ENCODE measurements around the gene ALDH1A2. TPM values are rescaled to one million over a fixed set of nuclear protein-coding genes. Genes with fewer than 3 reads are reported as not detected.

Gene ALDH1A2
- total RNA-seq, 6 experiments from 2014 or later, result not detected

- TF ChIP-seq, protein P1, sequence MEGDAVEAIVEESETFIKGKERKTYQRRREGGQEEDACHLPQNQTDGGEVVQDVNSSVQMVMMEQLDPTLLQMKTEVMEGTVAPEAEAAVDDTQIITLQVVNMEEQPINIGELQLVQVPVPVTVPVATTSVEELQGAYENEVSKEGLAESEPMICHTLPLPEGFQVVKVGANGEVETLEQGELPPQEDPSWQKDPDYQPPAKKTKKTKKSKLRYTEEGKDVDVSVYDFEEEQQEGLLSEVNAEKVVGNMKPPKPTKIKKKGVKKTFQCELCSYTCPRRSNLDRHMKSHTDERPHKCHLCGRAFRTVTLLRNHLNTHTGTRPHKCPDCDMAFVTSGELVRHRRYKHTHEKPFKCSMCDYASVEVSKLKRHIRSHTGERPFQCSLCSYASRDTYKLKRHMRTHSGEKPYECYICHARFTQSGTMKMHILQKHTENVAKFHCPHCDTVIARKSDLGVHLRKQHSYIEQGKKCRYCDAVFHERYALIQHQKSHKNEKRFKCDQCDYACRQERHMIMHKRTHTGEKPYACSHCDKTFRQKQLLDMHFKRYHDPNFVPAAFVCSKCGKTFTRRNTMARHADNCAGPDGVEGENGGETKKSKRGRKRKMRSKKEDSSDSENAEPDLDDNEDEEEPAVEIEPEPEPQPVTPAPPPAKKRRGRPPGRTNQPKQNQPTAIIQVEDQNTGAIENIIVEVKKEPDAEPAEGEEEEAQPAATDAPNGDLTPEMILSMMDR (IDR thresholded peaks at IDR 0.05), result no peak
- no peaks in the 10 kb centered on the region for H3K4me1 Mint-ChIP-seq (ENCODE audit: low read depth)
- no peak for DNase-seq
- no peaks in the 10 kb centered on the region for H3K36me3 Mint-ChIP-seq (ENCODE audit: low read depth)
- H3K27ac Mint-ChIP-seq, result no peak overlapping the region
- no peak overlapping the region for H3K4me3 Mint-ChIP-seq
- H3K9me3 Mint-ChIP-seq, result no peaks in the 10 kb centered on the region
- H3K27me3 Mint-ChIP-seq (ENCODE audit: insufficient read depth), result peaks cover 9% of the 10 kb centered on the region
Measured at GRCh38 chr15:57941816-57942215, 123.7 kb downstream of the ALDH1A2 start.

- peaks cover 9% of the 10 kb centered on the region; the same call in 1 of the 2 replicates for H3K27me3 Mint-ChIP-seq (ENCODE audit: insufficient read depth)
- H3K4me3 Mint-ChIP-seq, result no peak overlapping the region
- H3K9me3 Mint-ChIP-seq, result peaks cover 4% of the 10 kb centered on the region; the same call in 1 of the 2 replicates
- no peaks in the 10 kb centered on the region for H3K4me1 Mint-ChIP-seq (ENCODE audit: low read depth)
- no peak for DNase-seq
- TF ChIP-seq, protein P1 (IDR thresholded peaks at IDR 0.05), result no peak
- no peak overlapping the region for H3K27ac Mint-ChIP-seq
- no peaks in the 10 kb centered on the region for H3K36me3 Mint-ChIP-seq (ENCODE audit: low read depth)
Measured at GRCh38 chr15:57932348-57932747, 133.2 kb downstream of the ALDH1A2 start.

DNA sequence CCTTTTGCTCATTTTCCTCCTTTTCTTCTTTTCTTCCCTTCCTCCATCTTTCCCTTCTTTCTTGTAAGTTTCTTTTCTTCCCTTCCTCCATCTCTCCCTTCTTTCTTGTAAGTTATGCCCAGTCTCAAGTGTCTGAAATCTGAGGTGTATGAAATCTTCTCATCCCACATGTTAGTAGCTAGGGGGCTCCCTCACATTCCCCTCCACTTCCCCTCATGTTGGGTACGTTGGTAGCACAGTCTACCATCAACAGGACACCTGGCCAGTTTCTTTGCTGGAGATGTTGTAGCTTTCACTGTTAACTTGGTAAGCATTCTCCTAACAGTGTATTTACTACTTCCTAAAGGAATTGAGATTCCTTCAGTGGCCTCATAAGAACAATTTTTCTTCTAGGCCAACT, 133.9 kb downstream of the ALDH1A2 start:
- Mint-ChIP-seq H3K36me3 (ENCODE audit: low read depth) (no peaks in the 10 kb centered on the region), H3K27ac (no peak overlapping the region), H3K4me1 (ENCODE audit: low read depth) (no peaks in the 10 kb centered on the region), H3K27me3 (ENCODE audit: insufficient read depth) (0 out of 2 replicates have a peak, but pooled peaks cover 8% of the 10 kb centered on the region), H3K9me3 (peaks cover 4% of the 10 kb centered on the region; the same call in 1 of the 2 replicates), H3K4me3 (no peak overlapping the region)
- DNase-seq, result no peak
- TF ChIP-seq, protein P1 (IDR thresholded peaks at IDR 0.05), result no peak

DNA sequence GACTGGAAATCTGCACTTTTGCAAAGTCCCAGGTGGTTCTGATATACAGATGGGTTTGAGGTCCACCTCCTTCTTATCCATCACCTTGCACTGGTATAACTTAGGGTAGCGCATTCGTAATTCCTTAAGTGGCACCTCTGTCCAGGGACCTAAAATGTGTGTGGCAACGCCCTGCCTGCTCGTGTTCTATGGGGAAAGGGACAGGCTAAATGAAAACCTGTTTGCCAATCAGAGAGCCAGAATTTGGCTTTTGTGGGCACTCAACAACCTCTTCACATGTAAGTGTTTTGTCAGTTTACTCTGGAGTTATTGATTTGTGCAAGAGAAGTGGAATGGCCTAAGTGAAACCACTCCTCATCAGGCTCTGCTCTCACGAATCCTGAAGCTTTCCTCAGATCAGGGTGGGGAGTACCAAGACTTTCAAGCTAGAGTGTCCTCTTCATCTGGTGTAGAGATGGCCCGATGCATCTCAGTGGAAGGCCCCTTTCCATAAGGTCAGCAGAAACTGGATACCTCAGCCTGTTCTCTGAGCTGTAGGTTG, 138.3 kb downstream of the ALDH1A2 start:
- H3K27me3 Mint-ChIP-seq (ENCODE audit: insufficient read depth), result peaks cover 10% of the 10 kb centered on the region
- TF ChIP-seq, protein P1 (IDR thresholded peaks at IDR 0.05), result no peak
- peaks cover 4% of the 10 kb centered on the region; the same call in 1 of the 2 replicates for H3K9me3 Mint-ChIP-seq
- DNase-seq, result no peak
- no peak overlapping the region for H3K27ac Mint-ChIP-seq
- H3K4me3 Mint-ChIP-seq, result no peak overlapping the region
- no peaks in the 10 kb centered on the region for H3K36me3 Mint-ChIP-seq (ENCODE audit: low read depth)
- H3K4me1 Mint-ChIP-seq (ENCODE audit: low read depth), result no peaks in the 10 kb centered on the region

DNA sequence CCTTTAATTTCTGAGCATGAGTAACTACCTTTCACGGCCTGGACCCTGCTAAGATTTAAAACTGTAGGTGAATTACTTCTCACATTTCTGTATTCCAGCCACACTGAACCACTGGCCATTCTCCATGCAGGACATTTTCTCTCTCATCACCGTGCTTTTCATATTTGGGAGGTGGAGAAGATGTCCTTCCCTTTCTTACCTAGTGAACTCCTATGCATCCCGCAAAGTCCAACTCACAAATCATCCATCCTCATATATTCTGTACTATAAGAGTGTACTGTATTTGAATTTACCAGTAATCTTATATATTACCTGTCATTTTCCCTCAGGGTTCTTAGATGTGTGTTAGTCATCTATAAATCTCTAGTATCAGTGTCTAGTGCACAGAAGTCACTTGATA, 139.9 kb downstream of the ALDH1A2 start:
- H3K27me3 Mint-ChIP-seq (ENCODE audit: insufficient read depth), result peaks cover 10% of the 10 kb centered on the region
- no peak overlapping the region for H3K4me3 Mint-ChIP-seq
- 0 out of 2 replicates have a peak, but pooled peaks cover 7% of the 10 kb centered on the region for H3K4me1 Mint-ChIP-seq (ENCODE audit: low read depth)
- no peak for DNase-seq
- no peaks in the 10 kb centered on the region for H3K36me3 Mint-ChIP-seq (ENCODE audit: low read depth)
- TF ChIP-seq, protein P1 (IDR thresholded peaks at IDR 0.05), result no peak
- H3K9me3 Mint-ChIP-seq, result 0 out of 2 replicates have a peak, but pooled peaks cover 4% of the 10 kb centered on the region
- H3K27ac Mint-ChIP-seq, result no peak overlapping the region

Data from HFFc6 (cell line).